Measurements from ENCODE around the gene SMAD3.

The SMAD3 gene

DNA sequence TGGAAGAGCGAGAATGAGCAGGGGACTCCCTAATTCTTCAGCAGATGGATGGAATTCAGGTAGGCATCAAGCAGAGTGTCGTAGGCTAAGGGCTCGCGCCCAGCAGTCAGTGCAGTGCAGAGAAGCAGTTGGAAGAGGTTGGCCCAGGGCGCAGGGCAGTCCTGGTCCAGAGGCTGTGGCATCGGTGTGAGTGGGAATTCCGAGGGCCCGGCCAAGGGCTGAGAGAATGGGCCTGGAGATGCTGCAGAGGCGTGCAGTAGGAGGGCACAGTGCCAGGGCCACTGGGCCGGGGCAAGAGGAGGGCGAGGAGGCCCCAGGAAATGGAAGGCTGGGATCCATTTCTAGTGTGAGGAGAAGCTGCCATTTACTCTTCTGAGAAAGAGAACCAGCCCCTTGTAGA lies 114.6 kb downstream of the SMAD3 start:
- Histone ChIP-seq H3K9ac (ENCODE audit: low read depth, low read length) (no peak overlapping the region), H3K79me2 (ENCODE audit: insufficient read depth, low read length) (no peaks in the 10 kb centered on the region), H3K4me1 (ENCODE audit: insufficient read depth, low read length) (no peaks in the 10 kb centered on the region), H3K9me3 (ENCODE audit: insufficient read depth, low read length, severe bottlenecking) (no peaks in the 10 kb centered on the region), H4K20me1 (ENCODE audit: insufficient read depth, low read length) (0 out of 2 replicates have a peak, but pooled peaks cover 4% of the 10 kb centered on the region), H3K4me3 (ENCODE audit: low read depth in 1 of 2, low read length in 2 of 2) (no peak overlapping the region), H3K27me3 (ENCODE audit: insufficient read depth, low read length, poor library complexity) (peaks cover 6% of the 10 kb centered on the region), H3K36me3 (ENCODE audit: insufficient read depth, low read length) (no peaks in the 10 kb centered on the region), H2AFZ (ENCODE audit: low read depth, low read length) (no peak overlapping the region), H3K4me2 (ENCODE audit: insufficient read depth, low read length) (no peak overlapping the region), H3K27ac (ENCODE audit: low read length) (no peak overlapping the region)
- no peak for DNase-seq
- TF ChIP-seq EZH2 (IDR thresholded peaks at IDR 0.05; ENCODE audit: borderline replicate concordance, low read depth, low read length, severe bottlenecking) = no peak
- TF ChIP-seq, protein P1, sequence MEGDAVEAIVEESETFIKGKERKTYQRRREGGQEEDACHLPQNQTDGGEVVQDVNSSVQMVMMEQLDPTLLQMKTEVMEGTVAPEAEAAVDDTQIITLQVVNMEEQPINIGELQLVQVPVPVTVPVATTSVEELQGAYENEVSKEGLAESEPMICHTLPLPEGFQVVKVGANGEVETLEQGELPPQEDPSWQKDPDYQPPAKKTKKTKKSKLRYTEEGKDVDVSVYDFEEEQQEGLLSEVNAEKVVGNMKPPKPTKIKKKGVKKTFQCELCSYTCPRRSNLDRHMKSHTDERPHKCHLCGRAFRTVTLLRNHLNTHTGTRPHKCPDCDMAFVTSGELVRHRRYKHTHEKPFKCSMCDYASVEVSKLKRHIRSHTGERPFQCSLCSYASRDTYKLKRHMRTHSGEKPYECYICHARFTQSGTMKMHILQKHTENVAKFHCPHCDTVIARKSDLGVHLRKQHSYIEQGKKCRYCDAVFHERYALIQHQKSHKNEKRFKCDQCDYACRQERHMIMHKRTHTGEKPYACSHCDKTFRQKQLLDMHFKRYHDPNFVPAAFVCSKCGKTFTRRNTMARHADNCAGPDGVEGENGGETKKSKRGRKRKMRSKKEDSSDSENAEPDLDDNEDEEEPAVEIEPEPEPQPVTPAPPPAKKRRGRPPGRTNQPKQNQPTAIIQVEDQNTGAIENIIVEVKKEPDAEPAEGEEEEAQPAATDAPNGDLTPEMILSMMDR (IDR thresholded peaks at IDR 0.05; ENCODE audit: borderline replicate concordance, extremely low read depth, low read length, poor library complexity, severe bottlenecking) = no peak
- ATAC-seq (ENCODE audit: insufficient read depth, low read depth) = no peak

DNA sequence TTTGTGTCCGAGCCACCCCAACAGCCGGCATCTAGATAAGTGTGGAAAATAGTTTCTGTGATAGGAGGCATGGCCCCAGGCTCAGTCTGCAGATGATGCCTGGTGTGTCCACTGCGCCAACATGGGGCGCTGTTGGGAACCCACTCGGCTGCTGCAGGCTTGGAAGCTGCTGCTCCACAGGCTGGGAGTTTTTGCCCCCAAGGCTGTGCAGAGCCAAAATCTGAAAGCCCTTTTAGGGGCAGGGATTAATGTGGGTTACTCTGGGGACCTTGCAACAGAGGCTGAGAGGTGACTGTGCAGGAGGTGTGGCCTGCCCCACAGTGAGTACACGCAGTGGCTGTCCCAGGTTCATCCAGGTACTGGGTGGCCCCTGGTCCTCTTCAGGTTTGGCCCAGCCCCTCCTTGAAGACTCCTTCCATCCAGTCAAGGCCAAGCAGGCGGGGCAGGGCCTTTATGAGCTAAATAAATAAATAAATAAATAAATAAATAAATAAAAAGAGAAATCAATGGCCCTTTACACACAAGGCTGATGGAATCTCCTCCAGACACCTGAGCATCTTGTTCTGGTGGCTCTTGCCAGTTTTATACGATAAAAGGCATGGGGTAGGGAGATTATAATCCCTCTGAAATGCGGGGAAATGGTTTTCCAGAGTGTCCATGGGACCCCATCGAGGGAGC lies 115.3 kb downstream of the SMAD3 start:
- H3K27ac ChIP-seq (ENCODE audit: low read length) = no peak overlapping the region
- H3K27me3 ChIP-seq (ENCODE audit: insufficient read depth, low read length, poor library complexity) = peaks cover 4% of the 10 kb centered on the region
- no peak overlapping the region for H3K4me2 ChIP-seq (ENCODE audit: insufficient read depth, low read length)
- ATAC-seq (ENCODE audit: insufficient read depth, low read depth) = no peak
- no peak for TF ChIP-seq EZH2 (IDR thresholded peaks at IDR 0.05; ENCODE audit: borderline replicate concordance, low read depth, low read length, severe bottlenecking)
- TF ChIP-seq, protein P1 (IDR thresholded peaks at IDR 0.05; ENCODE audit: borderline replicate concordance, extremely low read depth, low read length, poor library complexity, severe bottlenecking) = no peak
- H4K20me1 ChIP-seq (ENCODE audit: insufficient read depth, low read length) = 0 out of 2 replicates have a peak, but pooled peaks cover 4% of the 10 kb centered on the region
- no peaks in the 10 kb centered on the region for H3K36me3 ChIP-seq (ENCODE audit: insufficient read depth, low read length)
- H3K9ac ChIP-seq (ENCODE audit: low read depth, low read length) = no peak overlapping the region
- no peaks in the 10 kb centered on the region for H3K4me1 ChIP-seq (ENCODE audit: insufficient read depth, low read length)
- H3K79me2 ChIP-seq (ENCODE audit: insufficient read depth, low read length) = no peaks in the 10 kb centered on the region
- H3K9me3 ChIP-seq (ENCODE audit: insufficient read depth, low read length, severe bottlenecking) = no peaks in the 10 kb centered on the region
- H3K4me3 ChIP-seq (ENCODE audit: low read depth in 1 of 2, low read length in 2 of 2) = no peak overlapping the region
- DNase-seq = no peak
- H2AFZ ChIP-seq (ENCODE audit: low read depth, low read length) = no peak overlapping the region

DNA sequence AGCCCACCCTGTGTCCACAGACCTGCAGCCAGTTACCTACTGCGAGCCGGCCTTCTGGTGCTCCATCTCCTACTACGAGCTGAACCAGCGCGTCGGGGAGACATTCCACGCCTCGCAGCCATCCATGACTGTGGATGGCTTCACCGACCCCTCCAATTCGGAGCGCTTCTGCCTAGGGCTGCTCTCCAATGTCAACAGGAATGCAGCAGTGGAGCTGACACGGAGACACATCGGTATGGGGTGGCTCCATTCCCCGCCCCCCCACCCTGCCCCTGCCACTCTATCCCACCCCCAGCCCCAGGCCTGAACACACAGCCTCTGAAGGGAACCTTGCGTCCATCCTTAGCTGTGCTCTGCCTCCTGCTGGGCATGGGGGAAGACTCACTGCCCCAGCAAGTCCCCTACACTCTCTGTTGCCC lies 115.8 kb downstream of the SMAD3 start:
- Histone ChIP-seq H3K27me3 (ENCODE audit: insufficient read depth, low read length, poor library complexity) (no peaks in the 10 kb centered on the region), H3K4me1 (ENCODE audit: insufficient read depth, low read length) (no peaks in the 10 kb centered on the region), H4K20me1 (ENCODE audit: insufficient read depth, low read length) (0 out of 2 replicates have a peak, but pooled peaks cover 4% of the 10 kb centered on the region), H3K9ac (ENCODE audit: low read depth, low read length) (no peak overlapping the region), H3K79me2 (ENCODE audit: insufficient read depth, low read length) (no peaks in the 10 kb centered on the region), H3K4me3 (ENCODE audit: low read depth in 1 of 2, low read length in 2 of 2) (no peak overlapping the region), H3K9me3 (ENCODE audit: insufficient read depth, low read length, severe bottlenecking) (no peaks in the 10 kb centered on the region), H2AFZ (ENCODE audit: low read depth, low read length) (no peak overlapping the region), H3K4me2 (ENCODE audit: insufficient read depth, low read length) (no peak overlapping the region), H3K36me3 (ENCODE audit: insufficient read depth, low read length) (no peaks in the 10 kb centered on the region), H3K27ac (ENCODE audit: low read length) (no peak overlapping the region)
- TF ChIP-seq EZH2 (IDR thresholded peaks at IDR 0.05; ENCODE audit: borderline replicate concordance, low read depth, low read length, severe bottlenecking) = no peak
- TF ChIP-seq, protein P1 (IDR thresholded peaks at IDR 0.05; ENCODE audit: borderline replicate concordance, extremely low read depth, low read length, poor library complexity, severe bottlenecking) = no peak
- ATAC-seq (ENCODE audit: insufficient read depth, low read depth) (no peak), DNase-seq (no peak)
